HG03097 (cell line): ENCODE results near the gene BMPER.

Experiments used
- ATAC-seq: cut with Tn5 transposase; IDR thresholded peaks from one replicate; pipeline ENCODE4 v1.9.1; 2021; ENCODE audit not compliant: unreplicated experiment, low FRiP score

Gene BMPER

DNA sequence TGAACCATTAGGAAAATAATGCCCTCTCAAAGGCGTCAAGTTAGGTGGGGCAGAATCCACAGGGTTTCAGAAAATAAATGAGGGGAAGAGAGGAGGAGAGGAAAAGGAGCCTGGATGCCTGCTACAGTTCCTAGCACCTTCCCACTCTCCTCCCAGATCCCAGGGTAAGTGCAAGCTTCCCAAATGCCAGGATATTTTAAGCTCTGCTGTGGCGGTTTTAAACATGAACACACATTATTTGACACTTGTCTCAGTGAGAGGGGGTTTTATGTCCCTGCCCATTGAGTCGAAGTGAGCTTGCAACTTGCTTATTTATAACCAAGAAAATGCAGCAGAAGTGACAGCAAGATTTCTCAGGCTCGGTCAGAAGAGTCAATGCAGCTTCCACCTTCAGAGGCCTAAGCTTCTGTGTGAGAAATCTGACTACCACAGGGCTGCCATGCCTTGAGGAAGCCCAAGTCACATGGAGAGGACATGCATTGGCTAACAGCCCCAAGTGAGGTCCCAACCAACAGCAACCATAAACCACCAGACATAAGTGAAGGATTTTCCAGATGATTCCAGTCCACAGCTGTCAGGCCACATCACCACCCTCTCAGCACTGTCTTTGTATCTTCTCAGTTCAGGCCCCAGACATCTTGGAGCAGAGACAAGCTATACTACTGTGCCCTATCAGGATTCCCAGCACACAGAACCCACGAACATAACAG is 17.9 kb upstream of the BMPER start:
- no peak for ATAC-seq

DNA sequence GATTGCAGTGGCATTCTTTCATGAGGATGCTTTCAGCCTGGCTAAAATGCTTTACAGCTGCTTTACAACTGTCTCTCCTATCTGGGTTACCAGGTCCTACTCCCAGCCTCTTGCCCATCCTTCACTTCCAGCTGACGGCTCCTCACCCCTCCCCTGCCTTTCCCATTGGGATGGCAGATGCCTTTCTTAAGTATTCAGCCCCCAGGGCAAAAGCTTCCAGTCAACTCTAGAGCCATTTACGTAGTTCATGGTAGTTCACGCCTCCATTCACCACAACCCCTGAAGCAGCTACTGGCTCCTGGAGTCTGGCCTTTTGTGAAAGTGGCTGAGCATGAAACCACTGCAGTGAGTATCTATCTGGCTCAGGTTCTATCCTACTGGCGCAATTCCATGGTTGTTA is 17.2 kb upstream of the BMPER start:
- no peak for ATAC-seq

DNA sequence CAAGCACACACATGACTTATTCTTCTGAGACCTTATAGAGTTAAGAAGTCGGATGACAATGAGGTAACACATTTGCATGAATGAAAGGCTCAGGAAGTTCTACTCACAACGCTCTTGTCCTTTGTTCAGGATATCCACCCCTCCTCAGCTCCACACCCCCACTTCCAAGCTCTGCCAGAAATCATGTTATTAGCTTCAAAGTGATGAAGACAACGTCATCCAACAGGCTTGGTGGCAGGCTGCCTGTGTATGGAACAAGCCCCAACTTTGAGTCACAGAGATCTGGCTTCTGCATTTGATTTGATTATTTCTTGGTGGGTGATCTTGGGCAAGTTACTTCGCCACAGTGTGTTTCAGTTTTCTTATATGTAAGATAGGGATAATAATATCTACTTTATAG is 12.4 kb upstream of the BMPER start:
- no peak for ATAC-seq

DNA sequence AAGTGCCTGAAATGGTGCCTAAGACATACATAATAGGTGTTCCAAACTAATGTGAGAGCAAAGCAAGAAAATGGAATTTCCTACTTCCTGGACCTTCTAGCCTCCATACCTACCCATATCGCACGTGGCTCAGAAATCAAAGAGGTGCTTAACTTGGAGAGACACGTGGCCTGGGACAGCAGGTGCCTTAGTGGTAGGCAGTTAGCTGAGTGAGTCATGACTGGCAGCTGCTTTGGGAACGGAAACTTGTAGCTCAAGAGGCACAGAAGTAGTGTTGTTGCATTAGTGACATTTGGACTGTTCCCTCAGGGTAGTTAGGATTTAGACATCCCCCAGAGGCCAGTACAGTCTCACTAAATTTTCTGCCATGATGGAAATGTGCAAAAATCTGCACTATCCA is 12.0 kb upstream of the BMPER start:
- no peak for ATAC-seq

DNA sequence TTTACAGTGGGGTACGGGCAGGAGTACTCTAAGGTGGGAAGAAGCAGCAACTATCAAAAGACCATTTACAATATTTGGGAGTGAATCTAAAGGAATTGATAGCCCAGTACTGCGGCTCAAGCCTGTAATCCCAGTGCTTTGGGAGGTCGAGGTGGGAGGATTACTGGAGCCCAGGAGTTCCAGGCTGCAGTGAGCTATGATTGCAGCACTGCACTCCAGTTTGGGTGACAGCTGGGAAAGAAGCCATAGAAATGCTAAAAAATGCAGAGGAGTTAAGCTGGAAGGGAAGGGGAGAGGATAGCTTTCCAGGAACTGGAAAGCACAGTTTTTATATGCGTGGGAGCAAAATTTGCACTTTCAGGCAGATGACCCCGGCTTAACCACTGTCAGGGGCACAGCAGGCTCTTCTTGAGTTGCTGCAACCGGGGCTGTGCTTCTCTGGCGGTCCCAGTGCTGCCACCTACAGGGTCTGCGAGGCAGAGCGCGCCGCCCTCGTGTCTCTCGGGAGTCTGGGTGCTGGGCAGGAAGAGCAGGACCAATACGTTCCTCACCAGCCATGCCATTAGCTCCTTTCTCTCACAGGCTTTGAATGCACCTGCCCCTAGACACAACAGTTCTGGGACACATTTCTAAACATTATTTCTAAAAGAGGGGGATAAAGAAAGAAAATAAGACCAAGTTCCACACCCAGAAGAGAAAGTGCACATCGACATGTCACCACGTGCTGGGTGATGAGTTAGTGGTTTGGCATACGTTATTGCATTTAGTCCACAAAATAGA is 10.1 kb upstream of the BMPER start:
- peak; percentile 98 for ATAC-seq

DNA sequence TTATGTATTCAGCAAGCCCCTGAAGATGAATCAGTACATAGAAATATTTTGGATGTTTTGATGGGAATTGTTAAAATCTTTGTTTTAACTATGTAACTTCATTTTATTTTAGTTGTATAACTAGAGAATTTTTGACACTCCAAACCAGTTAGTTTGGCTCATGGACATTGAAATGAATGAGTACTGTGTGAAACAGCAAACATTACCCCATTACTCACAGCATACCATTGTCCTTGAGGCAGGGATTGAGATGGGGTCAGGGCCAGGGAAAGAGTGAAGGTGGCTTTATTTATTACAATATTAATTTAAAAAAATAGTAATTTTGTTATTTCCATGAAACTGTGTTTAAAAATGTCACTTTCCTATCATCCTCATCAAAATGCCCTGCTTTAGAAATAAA is 4.8 kb upstream of the BMPER start:
- ATAC-seq, result no peak

DNA sequence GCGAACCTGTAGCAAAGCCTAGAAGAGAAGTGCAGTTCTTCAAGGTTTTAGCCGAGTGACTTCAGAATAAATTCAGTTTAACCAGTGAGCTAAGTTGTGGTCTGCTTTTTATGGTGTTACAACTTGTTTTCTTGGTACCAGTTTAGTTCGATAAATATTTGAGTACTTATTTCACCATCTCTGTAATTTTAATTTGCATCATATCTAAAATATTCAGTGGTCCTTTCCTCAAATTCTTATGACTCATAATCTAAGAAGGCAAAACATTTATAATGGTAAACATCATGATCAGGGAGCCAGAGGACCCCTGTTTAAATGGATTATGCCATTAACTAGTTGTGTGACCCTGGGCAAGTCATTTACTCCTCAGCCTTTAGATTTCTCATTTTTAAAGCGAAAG is 4.1 kb upstream of the BMPER start:
- no peak for ATAC-seq

DNA sequence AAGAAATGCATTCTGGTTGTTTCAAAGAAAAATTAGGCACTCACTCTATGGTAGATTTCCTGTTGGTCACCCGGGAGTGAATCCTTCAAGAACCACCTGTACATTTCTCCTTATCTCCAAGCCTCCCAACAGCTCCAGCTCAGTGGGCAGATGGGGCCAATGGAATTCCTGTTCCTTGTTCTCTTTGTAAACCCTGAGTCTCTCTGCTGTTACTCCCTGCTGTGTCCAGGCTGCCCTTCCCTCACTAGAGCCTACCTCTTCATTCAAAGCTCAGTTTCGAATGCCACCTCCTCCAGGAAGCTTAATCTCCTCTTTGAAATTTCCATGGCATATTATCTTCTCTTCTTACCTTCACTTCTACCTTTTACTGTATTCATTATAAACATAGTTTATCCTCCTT is 3.5 kb upstream of the BMPER start:
- ATAC-seq, result no peak

DNA sequence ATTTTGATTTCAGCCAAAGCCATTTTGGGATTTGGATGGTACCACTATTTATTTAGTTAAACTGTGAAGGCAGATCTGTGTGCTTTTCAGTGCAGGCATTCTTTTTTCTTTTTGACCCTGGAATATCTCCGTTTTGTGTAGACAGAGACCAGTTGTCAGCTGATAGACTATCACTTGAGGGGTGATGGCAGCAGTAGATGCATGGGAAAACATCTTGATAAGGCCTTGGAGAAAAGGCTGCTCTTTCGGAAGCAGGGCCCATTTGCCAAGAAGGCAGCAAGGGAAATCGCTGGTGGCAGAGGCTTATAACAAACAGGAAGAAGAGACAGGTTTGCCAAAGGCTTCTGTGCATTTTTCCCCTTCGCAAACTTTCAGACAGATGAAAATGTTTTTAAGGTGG is 2.6 kb upstream of the BMPER start:
- no peak for ATAC-seq

DNA sequence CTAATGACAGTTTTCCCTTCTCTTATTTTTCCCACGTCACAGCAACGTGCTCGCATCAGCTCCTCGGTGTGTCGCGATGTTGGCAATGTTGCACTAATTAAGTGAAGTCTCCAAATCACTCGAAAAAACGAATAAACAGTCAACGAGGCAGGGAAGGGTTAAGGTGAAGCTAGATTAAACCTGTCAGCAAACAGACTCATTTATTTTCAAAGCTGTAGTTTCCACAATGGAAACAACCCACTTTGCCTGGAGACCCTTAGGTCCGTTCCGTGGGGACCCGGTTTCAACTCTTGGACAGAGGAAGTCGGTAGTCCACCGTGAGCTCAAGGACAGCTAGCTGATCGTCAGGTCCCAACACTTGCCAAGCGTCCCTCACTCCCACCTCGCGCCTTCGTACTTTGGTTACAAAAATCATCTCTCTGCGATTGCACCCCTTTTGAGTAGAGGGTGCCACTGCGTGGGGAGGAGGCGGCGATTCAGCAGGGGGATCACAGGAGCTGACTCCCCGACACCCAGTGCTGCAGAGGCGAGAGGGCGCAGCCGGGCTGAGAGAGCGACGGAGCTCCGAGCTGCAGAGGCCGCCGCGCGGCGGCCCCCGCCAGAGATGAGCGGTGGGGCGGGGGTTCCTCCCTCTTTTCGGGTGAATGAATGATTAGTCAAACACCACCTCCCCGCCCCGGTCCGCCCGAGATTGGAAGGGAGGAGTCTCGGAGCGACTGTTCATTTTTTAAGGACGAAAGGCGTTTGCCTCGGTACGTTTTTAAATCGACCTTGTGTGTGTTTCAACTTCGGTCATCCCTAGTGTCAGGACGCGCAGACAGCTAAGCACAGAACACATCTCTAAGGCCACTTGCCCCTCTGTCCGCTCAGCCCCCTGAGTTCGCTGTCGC is 1.3 kb upstream of the BMPER start:
- ATAC-seq, result no peak

DNA sequence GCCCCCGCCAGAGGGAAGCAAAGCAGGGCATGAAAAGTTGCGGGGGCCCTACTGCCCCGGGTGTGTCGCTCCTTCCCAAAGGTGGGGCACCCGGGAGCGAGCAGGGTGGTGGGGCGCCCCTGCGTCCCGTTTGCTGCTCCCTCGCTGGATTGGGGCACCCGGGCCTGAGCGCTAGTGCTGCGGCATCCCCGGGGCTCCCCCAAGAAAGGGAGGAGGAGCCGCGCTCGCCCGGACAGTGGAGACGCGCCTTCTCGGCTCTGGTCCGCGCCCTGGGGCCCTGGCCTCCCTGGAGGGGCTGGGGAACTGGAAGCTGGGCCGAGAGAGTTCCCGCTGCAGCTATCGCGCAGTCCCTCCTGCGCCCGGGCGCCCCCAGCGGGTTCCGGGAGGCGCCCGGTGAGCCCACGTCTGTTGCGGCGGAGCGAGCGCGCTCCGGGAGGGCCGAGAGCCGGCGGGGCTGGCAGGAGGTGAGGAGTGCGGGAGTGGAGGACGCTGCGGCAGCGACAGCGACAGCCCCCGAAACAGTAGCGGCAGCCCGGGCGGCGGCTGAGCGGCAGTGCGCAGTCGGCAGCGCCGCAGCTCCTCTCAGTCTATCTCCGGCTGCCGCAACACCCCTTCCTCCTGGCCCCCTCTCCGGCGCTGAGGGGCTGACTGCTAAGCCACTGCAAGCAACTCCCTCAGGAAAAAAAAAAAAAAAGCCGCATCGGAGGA is 504 bp upstream of the BMPER start:
- no peak for ATAC-seq

DNA sequence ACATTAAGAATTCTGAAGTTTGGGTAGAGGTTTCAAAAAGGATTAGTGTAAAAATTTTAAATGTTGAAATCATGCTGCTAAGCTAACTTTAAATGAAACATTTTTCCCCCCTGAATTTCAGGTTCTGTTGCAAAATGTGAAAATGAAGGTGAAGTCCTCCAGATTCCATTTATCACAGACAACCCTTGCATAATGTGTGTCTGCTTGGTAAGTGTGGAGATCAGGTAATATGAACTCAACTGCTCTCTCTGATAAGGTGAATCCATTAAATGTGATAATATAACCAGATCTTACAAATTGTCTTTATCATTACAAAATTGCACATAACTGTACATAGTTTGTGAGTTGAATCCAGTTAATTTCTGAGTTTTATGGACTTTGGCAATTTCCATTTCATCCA is 1.4 kb downstream of the BMPER start:
- no peak for ATAC-seq

DNA sequence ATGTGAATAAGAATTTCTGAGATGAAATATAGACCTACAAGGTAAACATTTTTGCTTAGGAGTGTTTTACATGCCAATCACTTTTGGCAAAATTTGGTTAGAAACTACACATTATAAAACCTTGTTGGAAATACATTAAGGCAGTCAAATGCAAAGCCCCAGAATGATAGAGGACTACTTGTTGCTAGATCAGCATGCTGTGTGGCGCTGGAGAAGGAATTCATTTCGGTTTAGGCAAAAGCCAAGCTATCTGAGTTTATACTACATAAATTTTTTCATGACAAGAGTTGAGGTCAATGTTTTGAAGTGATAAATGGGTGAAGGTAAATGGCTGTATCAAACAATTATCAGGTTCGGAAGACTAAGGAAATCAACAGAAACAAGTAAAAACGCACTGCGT is 2.3 kb downstream of the BMPER start:
- ATAC-seq, result no peak

DNA sequence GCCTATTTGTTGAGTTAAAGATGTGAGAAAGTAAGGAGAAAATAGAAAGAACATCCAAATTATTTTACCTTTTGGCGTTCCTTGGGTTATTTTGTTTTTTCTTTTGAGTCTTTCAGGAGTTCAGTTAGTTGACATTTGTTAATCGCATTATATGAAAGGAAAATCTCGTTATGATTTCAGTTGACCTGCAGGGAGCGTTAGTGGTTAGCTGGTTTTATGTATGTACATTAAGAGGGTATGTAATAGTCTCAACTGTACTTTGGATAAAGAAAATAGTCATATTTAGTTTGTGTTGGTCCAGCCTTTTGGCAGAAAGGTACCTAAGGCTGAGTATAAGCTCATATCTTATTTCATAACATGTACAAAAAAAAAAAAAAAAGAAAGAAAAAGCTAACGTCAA is 4.0 kb downstream of the BMPER start:
- no peak for ATAC-seq

DNA sequence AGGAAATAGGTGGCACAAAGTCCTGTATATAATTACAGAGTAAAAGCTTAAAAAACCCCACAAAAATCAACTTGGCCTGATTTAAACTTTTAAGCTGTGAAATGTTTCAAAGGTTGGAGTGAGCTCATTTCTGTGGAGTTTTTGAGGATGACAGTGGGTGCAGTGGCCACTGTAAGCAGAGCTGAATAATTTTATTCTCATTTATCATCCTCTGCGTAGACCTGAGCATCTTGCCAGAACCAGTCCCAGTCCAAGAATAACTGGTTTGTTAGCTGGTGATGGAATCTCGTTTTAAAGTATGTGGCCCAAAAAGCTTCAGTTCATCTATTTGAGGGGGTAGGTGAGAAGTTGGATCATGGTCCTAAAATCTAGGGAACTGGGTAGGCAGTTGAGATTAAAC is 4.4 kb downstream of the BMPER start:
- ATAC-seq, result no peak

DNA sequence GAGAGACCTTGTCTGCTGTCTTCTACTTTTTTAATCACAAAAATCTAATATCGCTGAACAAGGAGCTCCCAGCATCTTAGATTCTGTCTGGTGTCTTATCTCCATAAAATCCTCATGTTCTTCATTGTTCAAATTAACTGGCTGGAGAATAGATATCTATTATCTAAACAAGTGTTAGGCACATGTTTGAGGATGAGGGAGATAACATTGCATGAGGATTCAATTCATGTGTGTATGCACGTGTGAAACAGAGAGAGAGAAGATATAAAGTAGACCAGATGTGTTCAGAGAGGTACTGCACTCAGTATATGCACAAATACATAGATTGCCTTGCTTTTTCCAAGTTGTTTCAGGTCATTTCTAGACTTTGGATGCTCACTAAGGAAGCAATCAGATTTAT is 5.4 kb downstream of the BMPER start:
- ATAC-seq, result no peak

DNA sequence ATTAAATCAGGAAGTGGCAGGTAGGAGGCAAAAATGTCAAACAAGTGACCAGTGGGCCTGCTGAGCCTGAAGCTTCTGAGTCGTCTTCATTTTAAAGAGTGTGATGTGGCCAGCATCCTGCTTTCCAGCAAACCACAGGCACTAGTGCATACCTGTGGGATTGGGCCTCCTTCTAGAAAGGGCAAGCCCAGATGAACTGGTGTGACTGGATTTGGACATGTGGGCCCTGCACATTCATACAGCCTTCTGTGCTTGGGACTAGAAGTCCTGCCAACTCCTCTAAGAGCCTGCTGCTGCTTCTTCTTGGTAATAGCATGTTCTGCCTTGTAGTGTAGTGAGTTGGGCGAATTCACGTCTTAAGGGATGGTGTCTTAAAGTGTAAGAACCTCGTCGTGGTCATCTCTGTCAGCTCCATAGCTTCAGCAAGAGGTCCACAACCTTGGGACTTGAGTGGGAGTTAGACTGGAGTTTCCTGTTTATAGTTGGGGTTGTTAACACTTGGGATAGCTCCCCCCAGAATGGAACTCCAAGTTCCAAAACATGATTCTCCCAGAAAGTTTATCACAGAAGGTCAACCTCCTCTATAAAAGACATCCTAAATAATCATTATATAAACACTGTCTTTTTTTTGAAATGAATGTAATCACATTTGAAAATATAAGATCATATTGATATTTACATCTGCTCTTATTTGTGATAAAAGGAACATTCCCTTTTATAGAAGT is 11.2 kb downstream of the BMPER start:
- ATAC-seq, result no peak

DNA sequence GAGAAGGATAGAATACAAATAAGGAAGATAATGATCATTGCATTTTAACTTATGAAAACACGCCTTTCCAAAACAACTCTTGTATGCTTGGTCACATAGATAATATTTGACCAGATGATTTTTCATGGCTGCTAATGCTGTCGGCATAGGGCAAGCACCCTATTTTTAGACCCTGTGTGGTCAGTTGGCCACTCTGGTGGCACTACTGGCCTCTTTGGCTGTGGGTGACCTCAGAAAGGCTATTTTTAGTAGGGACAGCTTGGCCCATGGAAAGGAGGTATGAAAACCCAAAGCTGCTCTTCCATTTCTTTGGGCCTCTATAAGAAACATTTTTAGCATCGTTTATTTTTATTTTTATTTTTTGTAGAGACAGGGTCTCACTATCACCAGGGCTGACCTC is 12.3 kb downstream of the BMPER start:
- no peak for ATAC-seq

DNA sequence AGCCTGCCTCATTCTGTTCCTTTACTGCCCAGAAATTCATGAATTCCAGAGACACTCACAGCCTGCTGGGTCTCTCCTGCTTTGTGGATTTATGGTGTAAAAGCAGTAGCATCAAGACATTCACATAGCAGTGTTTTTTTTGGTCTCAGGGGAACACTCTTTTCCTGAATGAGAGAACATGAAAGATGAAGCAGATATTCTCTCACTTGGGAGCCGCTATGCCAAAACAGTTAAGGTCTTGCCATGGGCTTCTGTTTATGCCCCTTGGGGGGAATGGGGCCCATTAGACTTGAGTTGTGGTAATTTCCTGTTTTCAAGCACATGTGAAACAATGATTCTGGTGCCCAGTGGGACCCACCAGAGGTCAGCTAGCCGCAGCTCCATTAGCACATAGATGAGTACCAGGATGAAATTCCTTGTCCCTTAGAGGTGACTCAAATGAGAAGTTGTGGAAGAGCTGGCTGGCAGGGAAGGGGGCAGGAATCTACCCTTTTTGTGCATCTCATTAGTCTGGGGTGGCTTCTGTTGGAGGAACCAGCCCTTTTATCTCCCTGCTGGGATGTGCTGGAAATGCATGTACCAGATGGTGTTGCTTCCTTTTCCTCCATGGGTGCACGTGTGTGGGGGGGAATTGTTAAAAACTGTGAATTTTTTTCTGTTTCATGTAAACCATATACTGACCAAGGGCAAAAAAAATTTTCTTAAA is 13.3 kb downstream of the BMPER start:
- no peak for ATAC-seq

DNA sequence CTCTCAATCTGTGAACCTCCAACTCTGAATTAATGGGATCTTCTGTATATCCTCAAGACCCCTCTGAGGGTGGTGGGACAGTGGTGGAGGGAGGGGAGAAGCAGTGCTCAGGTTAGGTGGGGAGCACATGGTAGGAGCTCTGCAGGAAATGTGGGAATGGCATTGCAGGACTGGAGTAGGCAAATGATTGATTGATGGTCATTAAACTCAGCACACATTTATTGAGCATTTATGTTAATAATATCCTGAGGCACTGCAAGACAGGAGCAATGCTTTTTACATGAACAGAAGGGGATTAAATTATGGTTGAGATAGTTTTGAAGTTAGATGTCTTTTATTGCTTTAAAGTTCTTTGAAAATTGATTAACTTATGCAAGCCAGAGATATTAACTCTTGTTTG is 14.1 kb downstream of the BMPER start:
- ATAC-seq, result no peak
